GM12873 (cell line): ENCODE data around the gene FAM89B.

Source experiments
- TF ChIP-seq, protein P1 (sequence below): IDR thresholded peaks from 2 replicates; pipeline ENCODE4 v1.5.1; 2012; ENCODE audit warnings: low read depth, mild to moderate bottlenecking, moderate library complexity, low read length, control low read depth; ENCODE audit not compliant: insufficient read depth; ENCODE audit errors: missing control alignments

Gene FAM89B

DNA sequence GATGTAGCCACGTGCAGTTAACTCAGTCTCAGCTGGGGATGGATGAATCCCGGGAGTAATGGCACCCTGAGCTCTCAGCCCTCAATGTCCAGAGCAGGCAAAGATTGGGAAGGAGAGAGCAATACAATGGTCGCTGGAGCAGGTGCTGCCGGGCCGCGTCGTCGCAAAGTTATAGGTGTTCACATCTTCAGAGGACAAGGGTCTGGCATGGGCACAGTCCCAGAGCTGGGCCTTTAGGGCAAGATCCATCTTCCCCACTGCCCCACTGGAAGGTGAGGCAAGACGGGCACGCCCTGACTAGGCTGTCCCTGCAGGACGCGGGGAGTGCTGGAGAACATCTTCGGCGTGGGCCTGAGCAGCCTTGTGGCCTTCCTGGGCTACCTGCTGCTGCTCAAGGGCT, 50.8 kb downstream of the FAM89B start:
- TF ChIP-seq, protein P1, sequence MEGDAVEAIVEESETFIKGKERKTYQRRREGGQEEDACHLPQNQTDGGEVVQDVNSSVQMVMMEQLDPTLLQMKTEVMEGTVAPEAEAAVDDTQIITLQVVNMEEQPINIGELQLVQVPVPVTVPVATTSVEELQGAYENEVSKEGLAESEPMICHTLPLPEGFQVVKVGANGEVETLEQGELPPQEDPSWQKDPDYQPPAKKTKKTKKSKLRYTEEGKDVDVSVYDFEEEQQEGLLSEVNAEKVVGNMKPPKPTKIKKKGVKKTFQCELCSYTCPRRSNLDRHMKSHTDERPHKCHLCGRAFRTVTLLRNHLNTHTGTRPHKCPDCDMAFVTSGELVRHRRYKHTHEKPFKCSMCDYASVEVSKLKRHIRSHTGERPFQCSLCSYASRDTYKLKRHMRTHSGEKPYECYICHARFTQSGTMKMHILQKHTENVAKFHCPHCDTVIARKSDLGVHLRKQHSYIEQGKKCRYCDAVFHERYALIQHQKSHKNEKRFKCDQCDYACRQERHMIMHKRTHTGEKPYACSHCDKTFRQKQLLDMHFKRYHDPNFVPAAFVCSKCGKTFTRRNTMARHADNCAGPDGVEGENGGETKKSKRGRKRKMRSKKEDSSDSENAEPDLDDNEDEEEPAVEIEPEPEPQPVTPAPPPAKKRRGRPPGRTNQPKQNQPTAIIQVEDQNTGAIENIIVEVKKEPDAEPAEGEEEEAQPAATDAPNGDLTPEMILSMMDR: no peak
